Right atrium auricular region (tissue), 2 donors: Measurements from ENCODE around the gene MPRIP. TPM values are rescaled to one million over a fixed set of nuclear protein-coding genes. Genes with fewer than 3 reads are reported as not detected.

Source experiments
- DNase-seq: peaks from one replicate; pipeline ENCODE4 v3.0.0-alpha.2; 2019; ENCODE audit warnings: low spot score
- H3K27ac ChIP-seq, 2 donors: fragments of 200-600 bp; sonication (generic); 1 replicate in 1 of 2; 2 replicates in 1 of 2; pipeline ENCODE4 v1.5.1; 2016 to 2019
- H3K27me3 ChIP-seq, 2 donors: fragments of 200-600 bp; sonication (generic); one replicate each; pipeline versions ENCODE4 v1.5.1 to v1.6.0; 2017 to 2019
- H3K36me3 ChIP-seq: fragments of 200-600 bp; sonication (generic); one replicate; pipeline ENCODE4 v1.5.1; 2016
- H3K4me1 ChIP-seq, 2 donors: fragments of 200-600 bp; sonication (generic); one replicate each; pipeline versions ENCODE4 v1.5.1 to v1.6.0; 2017 to 2019
- H3K4me3 ChIP-seq, 2 donors: fragments of 200-600 bp; sonication (generic); 1 replicate in 1 of 2; 2 replicates in 1 of 2; pipeline ENCODE4 v1.5.1; 2017 to 2019; ENCODE audit warnings: mild to moderate bottlenecking in 1 of 2, moderate library complexity in 1 of 2
- H3K9me3 ChIP-seq, 2 donors: fragments of 200-600 bp; sonication (generic); one replicate each; pipeline ENCODE4 v1.5.1; 2019
- total RNA-seq, 2 donors: library from RNA; depleted of rRNA; stranded (reverse); fragments of >200 nt; gene quantifications; one replicate each; pipeline ENCODE4 v1.1.0, GENCODE V29; 2016
- TF ChIP-seq, protein P1 (sequence below), 2 donors: fragments of 200-600 bp; sonication (generic); IDR thresholded peaks; one replicate each; pipeline ENCODE4 v1.5.1; 2019; ENCODE audit warnings: antibody characterized with exemption in 2 of 2

MPRIP gene
- total RNA-seq, 2 donors from 2014 or later, result 102 to 145 TPM

DNA sequence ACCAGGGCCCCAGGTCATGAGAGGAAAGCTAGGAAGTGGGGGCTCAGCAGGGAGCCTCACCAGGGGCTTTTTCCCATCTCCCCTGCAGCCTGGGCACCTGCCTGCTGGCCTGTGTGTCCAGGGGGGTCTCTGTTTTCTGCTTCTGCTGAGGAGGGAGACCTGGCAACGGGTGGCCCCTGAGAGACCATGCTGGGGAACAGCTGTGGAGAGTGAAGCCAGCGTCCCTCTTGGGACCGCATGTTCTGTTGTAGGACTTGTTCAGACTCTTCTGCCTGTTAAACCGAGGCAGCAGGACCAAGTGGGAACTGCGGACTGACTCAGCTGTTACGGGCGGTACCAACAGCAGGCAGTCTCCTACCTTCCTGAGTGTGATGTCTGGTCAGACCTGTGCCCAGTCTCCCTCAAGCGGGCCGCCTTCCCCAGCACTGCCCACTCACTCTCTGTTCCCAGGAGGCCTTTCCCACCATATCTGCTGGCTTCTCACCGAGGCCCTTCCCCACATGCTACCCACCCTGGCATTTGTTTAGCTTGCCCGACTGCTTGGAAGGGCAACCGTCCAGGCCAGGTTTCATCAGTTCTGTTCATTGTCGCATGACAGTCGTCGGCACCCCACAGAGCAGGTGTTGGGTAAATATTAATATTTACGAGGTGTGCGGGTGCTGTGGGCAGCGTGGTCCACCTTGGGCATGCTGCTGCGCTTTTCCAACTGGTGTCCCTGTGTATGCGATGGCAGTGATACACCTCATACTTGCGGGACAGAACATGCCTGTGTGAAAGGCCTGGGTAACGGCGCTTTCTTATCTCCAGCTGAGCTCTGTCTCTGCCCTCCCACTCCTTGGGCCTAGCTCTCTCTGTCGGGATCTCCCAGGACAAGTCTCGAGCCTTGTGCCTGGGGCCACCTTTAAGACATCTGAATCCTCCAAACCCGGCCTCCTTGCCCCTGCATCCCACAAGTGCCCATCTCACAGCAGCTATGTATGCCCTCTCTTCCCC lies 69.4 kb downstream of the MPRIP start:
- no peak for DNase-seq
- Histone ChIP-seq H3K9me3 (no peaks in the 10 kb centered on the region), H3K27me3 (no peaks in the 10 kb centered on the region), H3K27ac (peak overlapping the region in 1 of 2 donors; percentile 19), H3K36me3 (no peaks in the 10 kb centered on the region), H3K4me3 (no peak overlapping the region), H3K4me1 (peaks cover 0 to 82% of the 10 kb centered on the region in 2 donors)
- TF ChIP-seq, protein P1, sequence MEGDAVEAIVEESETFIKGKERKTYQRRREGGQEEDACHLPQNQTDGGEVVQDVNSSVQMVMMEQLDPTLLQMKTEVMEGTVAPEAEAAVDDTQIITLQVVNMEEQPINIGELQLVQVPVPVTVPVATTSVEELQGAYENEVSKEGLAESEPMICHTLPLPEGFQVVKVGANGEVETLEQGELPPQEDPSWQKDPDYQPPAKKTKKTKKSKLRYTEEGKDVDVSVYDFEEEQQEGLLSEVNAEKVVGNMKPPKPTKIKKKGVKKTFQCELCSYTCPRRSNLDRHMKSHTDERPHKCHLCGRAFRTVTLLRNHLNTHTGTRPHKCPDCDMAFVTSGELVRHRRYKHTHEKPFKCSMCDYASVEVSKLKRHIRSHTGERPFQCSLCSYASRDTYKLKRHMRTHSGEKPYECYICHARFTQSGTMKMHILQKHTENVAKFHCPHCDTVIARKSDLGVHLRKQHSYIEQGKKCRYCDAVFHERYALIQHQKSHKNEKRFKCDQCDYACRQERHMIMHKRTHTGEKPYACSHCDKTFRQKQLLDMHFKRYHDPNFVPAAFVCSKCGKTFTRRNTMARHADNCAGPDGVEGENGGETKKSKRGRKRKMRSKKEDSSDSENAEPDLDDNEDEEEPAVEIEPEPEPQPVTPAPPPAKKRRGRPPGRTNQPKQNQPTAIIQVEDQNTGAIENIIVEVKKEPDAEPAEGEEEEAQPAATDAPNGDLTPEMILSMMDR (IDR thresholded peaks at IDR 0.05), result no peak

DNA sequence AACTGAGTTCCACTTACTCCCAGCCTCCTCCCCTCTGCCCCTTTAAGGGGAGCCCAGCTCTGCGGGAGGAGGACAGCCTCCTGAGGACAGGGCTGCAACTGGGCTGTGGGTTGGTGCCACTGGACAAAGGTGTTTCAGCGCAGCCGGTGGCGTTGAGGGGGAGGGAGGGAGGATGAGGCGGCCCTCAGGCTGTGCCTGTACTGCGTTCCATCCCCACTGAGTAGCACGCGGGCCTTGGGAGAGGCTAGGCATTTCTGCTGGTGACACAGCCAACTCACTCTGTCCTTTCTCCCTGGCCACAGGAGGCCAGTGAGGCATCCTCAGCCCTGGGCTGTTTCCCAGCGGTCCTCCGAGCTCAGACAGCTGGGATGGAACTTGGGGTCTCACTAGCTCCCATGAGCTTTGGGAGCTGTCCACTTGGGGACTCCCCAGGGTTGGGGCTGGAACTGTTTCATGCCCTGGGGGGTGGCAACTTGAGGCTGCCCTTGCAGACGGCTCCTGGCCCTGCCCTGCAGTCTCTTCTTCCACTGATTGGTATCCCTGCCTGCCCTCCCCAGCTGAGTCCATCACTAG lies 70.5 kb downstream of the MPRIP start:
- H3K9me3 ChIP-seq, result no peaks in the 10 kb centered on the region
- TF ChIP-seq, protein P1 (IDR thresholded peaks at IDR 0.05), result no peak
- no peak overlapping the region for H3K4me3 ChIP-seq
- no peak overlapping the region for H3K27ac ChIP-seq
- DNase-seq, result no peak
- H3K27me3 ChIP-seq, result no peaks in the 10 kb centered on the region
- no peaks in the 10 kb centered on the region for H3K36me3 ChIP-seq
- peaks cover 0 to 81% of the 10 kb centered on the region in 2 donors for H3K4me1 ChIP-seq

DNA sequence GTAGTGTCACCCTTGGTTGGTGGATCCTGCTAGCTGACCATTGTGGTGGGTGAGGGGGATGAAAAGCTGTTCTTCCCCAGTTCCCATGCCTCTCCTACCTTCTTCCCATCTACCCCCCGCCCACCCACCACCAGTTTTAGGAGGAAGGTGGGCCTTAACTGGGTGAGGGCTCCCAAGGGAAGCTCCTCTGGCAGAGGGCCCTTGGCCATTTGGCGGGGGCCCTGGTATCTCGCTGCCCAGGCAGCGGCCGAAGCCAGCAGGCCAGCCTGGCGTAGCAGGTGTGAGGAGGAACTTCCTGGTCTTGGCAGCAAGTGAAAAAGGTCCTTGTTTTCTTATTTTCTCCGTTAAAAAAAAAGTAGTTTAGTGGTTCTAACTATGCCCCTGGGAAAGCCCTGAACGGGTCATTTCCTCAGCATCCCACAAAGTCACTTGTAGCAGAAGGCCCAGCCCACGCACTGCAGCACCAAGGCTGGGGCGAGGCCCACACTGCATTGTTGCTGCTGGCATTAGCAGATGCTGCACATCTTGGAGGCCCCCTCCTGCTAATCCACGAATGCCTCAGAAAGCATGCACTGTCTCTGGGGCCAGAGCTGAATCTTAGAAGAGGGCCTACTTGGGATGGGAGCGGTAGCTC lies 72.5 kb downstream of the MPRIP start:
- Histone ChIP-seq H3K27me3 (no peaks in the 10 kb centered on the region), H3K27ac (peak overlapping the region; percentile 9 to 32)
- no peak for DNase-seq

DNA sequence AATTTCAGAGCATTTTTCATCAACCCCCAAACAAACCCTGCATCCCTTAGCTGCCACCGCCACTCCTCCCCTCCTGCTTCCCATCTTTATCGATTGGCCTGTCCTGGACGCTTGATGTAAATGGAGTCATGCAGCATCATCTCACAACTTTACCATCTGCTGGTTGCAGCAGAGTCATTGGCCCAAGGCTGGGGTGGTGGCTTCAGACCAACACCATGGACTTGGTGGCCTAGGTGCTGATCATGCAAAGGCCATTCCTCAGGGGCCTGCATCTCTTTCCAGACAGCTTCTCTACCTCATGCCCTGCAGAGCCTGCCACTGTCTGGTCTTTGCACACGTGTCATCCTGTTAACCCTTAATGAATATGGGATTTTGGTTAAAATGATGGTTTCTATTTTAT lies 73.4 kb downstream of the MPRIP start:
- Histone ChIP-seq H3K4me1 (peaks cover 0 to 81% of the 10 kb centered on the region in 2 donors), H3K36me3 (no peaks in the 10 kb centered on the region), H3K27me3 (no peaks in the 10 kb centered on the region), H3K4me3 (no peak overlapping the region), H3K27ac (peak overlapping the region in 1 of 2 donors; percentile 32), H3K9me3 (no peaks in the 10 kb centered on the region)
- DNase-seq, result no peak
- TF ChIP-seq, protein P1 (IDR thresholded peaks at IDR 0.05), result no peak

More for the DNA sequence above, 72.5 kb downstream of the MPRIP start:
- peaks cover 0 to 81% of the 10 kb centered on the region in 2 donors for H3K4me1 ChIP-seq
- no peaks in the 10 kb centered on the region for H3K9me3 ChIP-seq
- TF ChIP-seq, protein P1 (IDR thresholded peaks at IDR 0.05), result no peak
- H3K36me3 ChIP-seq, result no peaks in the 10 kb centered on the region
- H3K4me3 ChIP-seq, result no peak overlapping the region

DNA sequence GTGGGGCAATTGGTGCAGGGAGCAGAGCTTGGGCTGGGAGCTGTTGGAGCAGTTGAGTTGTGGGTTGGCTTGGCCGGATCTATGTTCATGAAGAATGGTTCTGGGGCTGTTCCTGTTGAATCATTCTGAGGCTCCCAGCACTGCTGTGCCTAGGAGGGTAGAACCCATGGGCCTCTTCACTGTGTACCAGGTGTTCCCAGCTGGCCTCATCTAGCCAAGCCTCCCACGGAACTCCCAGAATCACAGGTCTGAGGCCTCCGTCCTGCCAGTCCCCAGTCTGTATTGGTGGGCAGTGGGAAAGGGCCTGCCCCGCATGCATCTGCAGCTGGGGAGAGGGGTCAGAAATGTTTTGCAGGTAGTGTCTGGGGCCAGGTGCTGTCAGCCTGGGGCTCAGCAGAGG lies 74.1 kb downstream of the MPRIP start:
- TF ChIP-seq, protein P1 (IDR thresholded peaks at IDR 0.05), result no peak
- Histone ChIP-seq H3K27me3 (no peaks in the 10 kb centered on the region), H3K4me1 (peaks cover 2 to 84% of the 10 kb centered on the region in 2 donors), H3K27ac (no peak overlapping the region), H3K36me3 (no peaks in the 10 kb centered on the region), H3K9me3 (no peaks in the 10 kb centered on the region), H3K4me3 (no peak overlapping the region)
- DNase-seq, result no peak
